HG02759 (cell line): ENCODE results near the gene FBN2.
"Not testable (repeated sequence)": the region's sequence is repeated elsewhere in the genome, so short reads cannot be mapped to it uniquely, and the experiment has no call there.

ENCODE experiments used
- ATAC-seq: cut with Tn5 transposase; IDR thresholded peaks from one replicate; pipeline ENCODE4 v1.9.1; 2021; ENCODE audit warnings: mild to moderate bottlenecking, moderate library complexity; ENCODE audit not compliant: unreplicated experiment

Gene FBN2

DNA sequence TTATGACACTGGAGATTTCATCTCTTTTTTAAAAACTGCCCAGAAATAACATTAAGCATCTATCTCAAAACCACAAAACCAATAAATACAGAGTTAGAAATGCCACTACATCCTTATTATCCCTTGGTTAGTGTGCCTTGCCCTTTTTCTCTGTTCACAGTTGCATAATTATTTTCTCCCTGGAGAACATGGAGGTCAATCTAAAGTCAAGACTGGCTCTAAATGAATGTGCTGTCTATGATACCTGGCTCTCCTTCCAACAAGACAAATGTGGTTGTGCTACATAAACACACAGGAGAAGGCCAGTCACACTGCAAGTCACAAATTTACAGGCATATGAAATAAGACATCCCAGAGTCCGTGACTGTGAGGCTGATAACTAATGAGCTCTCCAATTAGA lies 2.8 kb downstream of the FBN2 start:
- no peak for ATAC-seq

DNA sequence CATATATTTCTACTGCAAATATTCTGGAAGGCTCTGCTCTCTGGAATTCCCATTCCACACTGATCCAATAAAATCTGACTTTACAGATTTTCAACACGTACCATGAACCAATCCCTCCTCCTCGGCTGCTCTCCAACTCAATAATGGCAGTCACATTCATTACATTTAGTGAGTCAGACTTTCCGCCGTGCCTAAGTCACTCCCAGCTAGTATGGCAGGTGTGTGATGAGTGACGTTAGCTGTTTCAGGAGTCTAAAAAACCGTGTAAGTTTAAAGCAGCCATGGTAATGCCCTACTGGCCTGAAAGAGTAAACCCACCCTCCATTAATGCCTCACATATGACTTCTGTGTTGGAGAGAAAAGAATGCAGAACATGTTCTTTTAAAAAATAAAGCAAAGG lies 3.3 kb downstream of the FBN2 start:
- ATAC-seq, result no peak

DNA sequence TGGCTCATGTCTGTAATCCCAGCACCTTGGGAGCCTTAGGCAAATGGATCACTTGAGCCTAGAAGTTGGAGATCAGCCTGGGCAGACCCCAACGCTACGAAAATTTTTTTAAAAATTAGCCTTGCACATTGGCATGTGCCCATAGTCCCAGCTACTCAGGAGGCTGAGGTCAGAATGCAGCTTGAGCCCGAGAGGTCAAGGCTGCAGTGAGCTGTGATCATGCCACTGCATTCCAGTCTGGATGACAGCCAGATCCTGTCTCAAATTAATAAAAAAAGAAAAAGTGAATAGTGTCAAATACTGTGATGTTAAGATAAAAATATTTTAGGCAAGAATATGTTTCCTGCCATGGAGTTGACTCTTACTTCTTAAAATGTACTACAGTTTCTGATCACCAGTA lies 5.3 kb downstream of the FBN2 start:
- ATAC-seq, result no peak

DNA sequence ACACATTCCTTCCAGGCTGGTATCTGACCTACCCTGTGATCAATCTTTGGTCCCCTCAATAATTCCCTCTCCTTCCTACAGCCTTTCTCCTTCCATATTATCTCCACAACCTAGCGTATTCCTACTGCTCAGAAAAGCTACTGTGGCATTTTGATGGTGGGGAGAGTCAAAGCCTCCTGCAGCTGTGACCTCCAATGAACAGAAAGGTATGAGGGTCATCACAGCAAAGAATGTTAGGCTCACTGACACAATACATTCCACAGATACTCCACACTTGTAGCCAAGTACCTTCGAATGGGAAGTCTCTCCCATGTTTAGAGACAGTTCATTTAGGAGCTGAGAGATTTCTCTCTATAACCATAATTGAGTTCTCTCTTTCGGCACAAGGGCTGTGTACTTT lies 5.9 kb downstream of the FBN2 start:
- ATAC-seq, result no peak

DNA sequence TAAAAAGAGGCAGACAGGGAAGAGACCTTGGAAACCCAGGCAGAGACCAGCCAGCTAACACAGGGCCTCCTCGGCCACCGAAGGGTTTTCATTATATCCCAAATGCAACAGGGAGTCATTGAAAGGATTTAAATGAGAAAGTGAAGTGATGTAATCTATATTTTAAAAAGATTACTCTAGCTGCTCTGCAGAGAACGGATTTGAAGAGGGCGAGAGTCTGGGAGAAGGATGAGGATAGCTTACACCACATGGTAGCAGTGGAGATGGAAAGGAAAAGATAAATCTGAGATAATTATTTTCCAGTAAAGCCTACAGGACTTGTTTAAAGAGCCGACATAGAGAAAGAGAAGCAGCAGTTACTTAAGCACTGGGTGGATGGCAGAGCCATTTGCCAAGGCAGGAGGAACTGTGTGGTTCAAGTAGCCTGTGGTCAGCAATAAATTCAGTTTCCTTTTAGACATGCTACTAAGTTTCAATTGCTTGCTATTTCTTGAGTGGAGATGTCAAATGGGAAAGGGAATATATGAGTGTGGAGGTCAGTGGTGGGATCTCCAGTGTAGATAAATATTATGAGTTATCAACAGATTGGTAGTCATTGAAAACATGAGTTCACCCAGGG lies 9.3 kb downstream of the FBN2 start:
- ATAC-seq, result no peak

DNA sequence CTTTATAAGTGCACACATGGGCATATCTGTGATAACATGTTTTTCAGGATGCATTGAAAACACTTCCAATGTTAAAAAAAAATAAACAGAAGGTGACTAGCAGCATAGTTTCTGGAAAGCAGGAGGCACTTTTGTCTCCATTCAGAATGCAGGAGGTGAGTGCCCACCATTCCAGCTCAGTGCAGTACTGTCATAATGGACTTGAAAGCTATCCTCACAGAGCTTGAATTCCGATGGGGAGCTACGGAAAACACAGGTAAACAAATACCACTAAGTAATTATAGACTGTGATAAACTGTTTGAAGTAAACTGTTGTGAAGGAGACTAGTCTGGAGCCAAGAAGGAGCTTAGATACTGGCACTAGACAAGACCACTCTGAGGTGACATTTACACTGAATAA lies 9.9 kb downstream of the FBN2 start:
- no peak for ATAC-seq

DNA sequence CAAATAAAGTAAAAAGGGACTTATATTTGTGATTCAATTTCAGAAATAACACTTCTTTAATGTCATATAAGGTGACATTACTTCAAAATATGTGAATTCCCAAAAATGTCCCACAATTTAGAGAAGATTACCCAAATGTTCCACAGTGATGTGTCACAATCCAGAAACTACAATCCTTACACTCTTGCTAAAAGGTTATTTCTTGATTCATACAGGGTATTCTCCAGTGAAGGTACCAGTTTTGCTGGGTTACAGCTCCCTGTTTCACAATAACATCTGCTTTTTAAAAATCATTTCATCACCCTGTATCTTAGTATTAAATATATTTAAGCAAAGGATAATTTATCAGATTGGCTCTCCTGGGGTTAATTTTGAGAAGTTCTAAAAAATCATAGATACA lies 11.0 kb downstream of the FBN2 start:
- no peak for ATAC-seq

DNA sequence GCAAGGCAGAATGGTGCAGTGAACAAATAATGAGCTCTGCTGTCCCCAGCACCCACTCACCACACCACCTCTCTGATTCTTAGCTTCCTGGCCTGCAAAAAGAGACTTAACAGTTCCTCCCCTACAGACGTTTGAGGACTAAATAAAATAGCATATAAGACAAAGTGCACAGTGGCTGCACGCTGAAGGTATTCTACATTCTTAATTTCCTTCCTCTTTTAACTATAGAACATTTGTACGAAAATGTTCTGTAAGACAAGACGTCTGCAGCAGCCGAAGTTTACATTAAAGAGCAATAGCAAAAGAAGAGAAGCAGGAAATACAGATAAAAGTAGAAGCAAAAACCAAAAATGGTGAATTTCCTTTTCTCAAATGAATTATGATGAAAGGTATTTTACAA lies 15.7 kb downstream of the FBN2 start:
- ATAC-seq, result no peak

GRCh38 chr5:128519827-128520226 lies 18.2 kb downstream of the FBN2 start:
- no peak for ATAC-seq

- no peak for ATAC-seq
Measured at GRCh38 chr5:128516978-128517377, 21.1 kb downstream of the FBN2 start.

GRCh38 chr5:128513806-128514205 lies 24.2 kb downstream of the FBN2 start:
- ATAC-seq, result no peak

DNA sequence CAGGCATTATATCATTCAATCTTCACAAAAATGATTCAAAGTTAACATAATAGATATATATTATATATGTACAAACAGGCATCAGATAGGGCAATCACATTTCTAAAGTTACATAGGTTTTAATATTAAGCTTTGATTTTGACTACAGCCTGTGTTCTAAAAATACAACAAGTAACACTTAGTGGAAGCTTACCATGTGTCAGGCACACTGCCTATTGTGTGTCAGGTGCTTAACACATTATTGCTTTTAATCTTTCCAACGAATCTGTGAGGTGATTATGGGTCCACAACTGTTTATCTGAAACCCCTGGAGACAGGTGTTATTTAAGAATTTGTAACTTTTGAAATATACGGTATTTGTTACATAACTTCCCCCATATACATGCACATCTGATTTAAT lies 25.2 kb downstream of the FBN2 start:
- no peak for ATAC-seq

GRCh38 chr5:128506643-128507042 lies 31.4 kb downstream of the FBN2 start:
- ATAC-seq, result no peak

DNA sequence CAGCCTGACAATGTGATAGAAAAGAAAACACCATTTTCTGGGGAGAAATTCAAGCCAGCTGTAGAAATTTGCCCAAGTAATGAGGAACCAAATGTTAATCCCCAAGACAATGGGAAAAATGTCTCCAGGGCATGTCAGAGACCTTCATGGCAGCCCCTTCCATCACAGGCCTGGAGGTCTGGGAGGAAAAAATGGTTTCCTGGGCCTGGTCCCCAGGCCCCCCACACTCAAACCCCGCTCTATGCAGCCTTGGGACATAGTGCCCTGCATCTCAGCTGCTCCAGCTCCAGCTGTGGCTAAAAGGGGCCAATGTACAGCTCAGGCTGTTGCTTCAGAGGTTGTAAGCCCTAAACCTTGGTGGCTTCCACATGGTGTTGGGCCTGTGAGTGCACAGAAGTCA lies 34.3 kb downstream of the FBN2 start:
- not testable (repeated sequence) for ATAC-seq

DNA sequence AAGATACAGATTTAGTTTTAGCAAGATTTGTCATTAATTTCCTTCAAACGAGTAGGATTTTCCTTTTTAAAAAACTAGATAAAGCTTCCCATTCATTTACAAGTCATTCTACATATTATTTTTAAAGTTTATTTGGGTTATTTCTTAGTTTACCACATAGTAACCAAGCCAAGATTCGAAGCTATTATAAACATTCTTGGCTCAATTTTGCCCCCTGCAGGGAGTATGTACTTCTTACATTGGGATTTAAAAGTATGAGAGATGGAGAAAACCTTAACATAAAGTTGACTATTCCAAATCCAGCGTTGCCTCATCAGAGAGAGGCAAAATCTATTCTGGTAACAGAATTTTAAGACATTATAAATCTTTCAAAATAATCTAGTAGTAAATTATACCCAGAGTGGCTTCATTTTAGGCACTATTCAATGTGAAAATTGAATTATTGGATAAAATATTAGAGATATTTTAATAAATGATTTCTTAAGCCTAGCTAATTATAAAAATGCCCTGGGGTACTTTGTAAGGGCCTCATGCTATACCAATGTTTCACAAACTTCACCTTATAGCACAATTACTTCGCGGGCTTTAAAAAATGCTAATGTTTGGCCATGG lies 39.1 kb downstream of the FBN2 start:
- ATAC-seq, result no peak

- no peak for ATAC-seq
Measured at GRCh38 chr5:128494516-128494915, 43.5 kb downstream of the FBN2 start.

- ATAC-seq, result no peak
Measured at GRCh38 chr5:128493657-128494329, 44.3 kb downstream of the FBN2 start.

GRCh38 chr5:128491291-128491690 lies 46.8 kb downstream of the FBN2 start:
- ATAC-seq, result no peak

- ATAC-seq, result no peak
Measured at GRCh38 chr5:128490761-128491160, 47.3 kb downstream of the FBN2 start.

GRCh38 chr5:128487041-128487440 lies 51.0 kb downstream of the FBN2 start:
- ATAC-seq, result no peak

DNA sequence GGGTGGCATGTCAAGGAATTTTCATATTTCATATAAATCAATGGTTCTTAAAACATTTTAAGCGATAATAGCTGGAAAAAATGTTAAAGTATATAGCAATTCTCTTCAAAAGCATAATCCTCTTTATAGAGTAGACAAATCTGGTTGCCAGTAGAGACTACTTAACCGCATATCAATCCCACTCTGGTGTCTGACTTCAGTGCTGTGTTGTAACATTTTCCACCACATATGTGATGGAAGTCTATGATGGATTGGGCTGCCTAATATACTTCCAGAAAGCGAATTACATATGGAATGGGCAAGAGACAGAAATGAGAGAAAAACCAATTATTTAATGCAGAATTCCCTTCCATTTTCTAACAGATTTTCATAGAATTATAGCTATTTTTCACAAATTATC lies 54.3 kb downstream of the FBN2 start:
- no peak for ATAC-seq

DNA sequence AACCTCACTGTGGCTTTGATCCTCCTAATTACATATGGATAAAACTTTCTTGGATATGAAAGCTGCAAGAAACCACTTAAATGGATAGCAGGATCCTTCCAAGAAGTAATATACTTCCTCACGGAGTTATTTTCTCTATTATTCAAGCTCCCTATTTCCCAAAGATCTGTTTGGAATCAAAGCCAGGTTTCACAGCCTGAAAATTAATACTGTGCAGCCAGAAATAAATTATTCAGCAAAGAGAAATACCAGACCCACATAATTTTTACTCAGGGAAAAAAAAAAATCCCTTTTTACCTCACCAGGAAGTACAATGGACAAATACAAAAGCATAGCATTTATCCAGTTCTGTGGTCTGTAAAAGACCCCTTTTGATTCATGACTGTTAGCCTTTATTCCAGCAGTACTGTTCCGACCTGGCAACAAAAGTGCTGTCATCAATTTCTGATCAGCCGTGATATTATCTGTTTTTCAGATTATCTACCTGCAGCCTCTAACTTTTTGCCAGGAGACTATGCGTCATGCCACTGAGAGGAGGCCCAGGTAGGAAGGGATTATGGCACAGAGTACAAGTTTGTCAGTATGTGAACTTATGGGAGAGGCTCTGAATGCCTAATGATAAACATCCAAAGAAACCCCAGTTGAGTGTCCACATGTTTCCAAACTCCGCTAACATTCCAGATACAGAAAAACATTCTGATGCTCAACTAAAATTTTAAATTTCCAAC lies 57.0 kb downstream of the FBN2 start:
- no peak for ATAC-seq
